ENCODE results near the gene TMEM108. TPM values are rescaled to one million over a fixed set of nuclear protein-coding genes. Genes with fewer than 3 reads are reported as not detected.

The TMEM108 gene
- total and polyA plus RNA-seq, 5 donors from 2014 or later: 0.11 TPM; not detected in 4

DNA sequence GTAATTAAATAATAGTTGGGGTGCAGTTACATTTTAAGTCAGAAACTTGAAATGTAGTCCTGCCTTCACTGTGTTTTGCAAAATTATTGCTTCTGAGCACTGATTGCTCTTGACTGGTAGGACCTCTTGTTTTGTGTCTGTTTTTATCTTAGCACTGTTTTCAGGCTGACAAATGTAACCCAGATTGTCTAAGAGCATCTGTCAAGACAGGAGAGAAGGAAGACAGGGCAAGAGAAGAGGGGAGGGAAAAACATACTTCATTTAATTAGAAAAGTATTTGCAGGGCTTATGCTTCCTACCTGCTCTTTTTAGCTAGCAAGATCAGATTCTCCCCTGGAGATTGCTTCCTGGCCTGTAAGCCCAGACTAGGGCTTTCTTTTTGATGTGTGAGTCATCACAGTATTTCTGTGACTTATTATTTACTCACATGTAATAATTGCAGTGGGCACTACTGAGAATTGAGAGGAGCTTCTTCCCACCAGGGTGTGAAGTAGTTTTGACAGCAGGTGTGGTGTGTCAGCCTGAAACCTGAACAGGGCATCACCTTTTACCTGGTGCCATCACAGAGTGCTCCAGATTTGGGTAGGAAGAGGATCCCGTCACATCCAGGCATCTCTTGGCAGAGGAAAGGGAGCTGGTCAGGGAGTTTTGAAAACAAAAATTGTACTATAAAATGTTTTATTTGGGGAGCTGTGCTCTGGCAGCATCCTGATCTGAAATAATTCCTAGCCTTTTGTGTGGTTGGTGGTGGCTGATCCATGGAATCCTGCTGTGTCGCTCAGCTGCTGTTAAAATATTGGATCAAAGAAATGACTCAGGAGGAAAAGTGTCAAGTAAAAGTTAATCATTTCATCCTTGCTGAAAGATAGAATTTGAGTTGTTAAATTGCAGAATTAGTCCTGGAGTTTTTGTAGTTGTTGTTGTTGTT, 98.2 kb downstream of the TMEM108 start:
- Mint-ChIP-seq H3K4me3 (no peak overlapping the region), H3K4me1 (no peaks in the 10 kb centered on the region), H3K36me3 (no peaks in the 10 kb centered on the region)

DNA sequence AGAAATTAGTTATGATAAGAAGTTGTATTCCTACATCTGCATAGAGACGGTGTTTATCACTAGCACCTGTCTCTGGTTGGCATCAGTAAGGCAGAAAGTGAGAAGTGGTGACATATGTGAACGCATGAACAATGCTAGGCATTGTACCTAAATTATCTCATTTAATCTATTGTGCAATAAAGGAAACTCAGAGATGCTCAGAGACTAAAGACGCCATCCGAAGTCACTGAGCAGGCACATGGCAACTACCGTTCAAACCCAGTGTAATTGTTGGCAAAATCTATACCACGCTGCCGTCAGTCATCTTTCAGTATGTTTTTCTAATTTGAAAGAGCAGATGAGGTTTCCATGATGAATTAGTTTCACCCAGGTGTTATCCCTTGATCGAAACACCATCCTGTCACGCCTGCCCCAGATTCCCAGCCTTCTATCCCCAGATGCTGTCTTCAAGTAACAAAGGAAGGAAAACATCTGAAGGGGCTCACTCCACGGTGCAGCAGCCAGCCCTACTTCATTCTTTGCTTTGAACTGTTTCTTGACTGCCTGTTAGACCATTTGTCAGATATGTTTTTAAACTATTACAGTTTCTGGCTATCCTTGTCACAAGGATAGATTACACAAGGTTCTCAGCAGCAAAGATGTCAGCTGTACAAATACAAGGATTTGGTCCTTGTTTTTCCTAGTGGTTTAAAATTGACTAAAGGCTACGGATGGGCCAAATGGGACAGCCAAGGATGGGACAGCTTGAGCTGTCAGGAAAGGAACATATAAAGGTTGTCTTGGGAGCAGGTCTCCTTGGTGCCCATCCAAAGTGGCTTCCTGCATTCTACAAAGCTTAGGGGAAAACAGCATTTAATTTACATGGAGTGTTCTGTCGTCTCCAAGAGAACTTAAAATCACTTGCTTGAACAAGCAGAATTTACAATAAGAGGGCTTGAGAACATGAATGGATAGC, 99.1 kb downstream of the TMEM108 start:
- Histone ChIP-seq H3K4me1 (ENCODE audit: control insufficient read depth, insufficient read depth, low read length, poor library complexity, severe bottlenecking) (no peaks in the 10 kb centered on the region), H3K36me3 (ENCODE audit: control insufficient read depth, insufficient read depth, low read length) (no peaks in the 10 kb centered on the region), H3K4me3 (ENCODE audit: low read depth, low read length) (no peak overlapping the region), H3K9me3 (ENCODE audit: control insufficient read depth in 2 of 2, low read length in 2 of 2) (no peaks in the 10 kb centered on the region), H3K27me3 (ENCODE audit: control insufficient read depth, insufficient read depth, low read length) (peaks cover 2% of the 10 kb centered on the region), H3K27ac (ENCODE audit: insufficient read depth, low read length, poor library complexity, severe bottlenecking) (no peak overlapping the region)
- no peaks in the 10 kb centered on the region for H3K27me3 Mint-ChIP-seq
- no peak overlapping the region for H3K4me3 Mint-ChIP-seq
- H3K4me1 Mint-ChIP-seq: no peaks in the 10 kb centered on the region
- no peaks in the 10 kb centered on the region for H3K36me3 Mint-ChIP-seq
- peaks cover 0 to 4% (median 0%) of the 10 kb centered on the region in 7 donors for H3K9me3 Mint-ChIP-seq
- DNase-seq (no peak), ATAC-seq (ENCODE audit: low read depth in 2 of 2) (no peak)
- no peak overlapping the region for H3K27ac Mint-ChIP-seq

More for the DNA sequence above, 98.2 kb downstream of the TMEM108 start:
- no peak for ATAC-seq (ENCODE audit: low read depth in 2 of 2)
- H3K4me1 ChIP-seq (ENCODE audit: control insufficient read depth, insufficient read depth, low read length, poor library complexity, severe bottlenecking): no peaks in the 10 kb centered on the region
- DNase-seq: no peak
- peaks cover 2% of the 10 kb centered on the region for H3K27me3 ChIP-seq (ENCODE audit: control insufficient read depth, insufficient read depth, low read length)
- H3K36me3 ChIP-seq (ENCODE audit: control insufficient read depth, insufficient read depth, low read length): no peaks in the 10 kb centered on the region
- no peaks in the 10 kb centered on the region for H3K27me3 Mint-ChIP-seq
- no peaks in the 10 kb centered on the region for H3K9me3 ChIP-seq (ENCODE audit: control insufficient read depth in 2 of 2, low read length in 2 of 2)
- H3K4me3 ChIP-seq (ENCODE audit: low read depth, low read length): no peak overlapping the region
- no peak overlapping the region for H3K27ac Mint-ChIP-seq
- H3K27ac ChIP-seq (ENCODE audit: insufficient read depth, low read length, poor library complexity, severe bottlenecking): no peak overlapping the region
- peaks cover 0 to 4% (median 0%) of the 10 kb centered on the region in 7 donors for H3K9me3 Mint-ChIP-seq

DNA sequence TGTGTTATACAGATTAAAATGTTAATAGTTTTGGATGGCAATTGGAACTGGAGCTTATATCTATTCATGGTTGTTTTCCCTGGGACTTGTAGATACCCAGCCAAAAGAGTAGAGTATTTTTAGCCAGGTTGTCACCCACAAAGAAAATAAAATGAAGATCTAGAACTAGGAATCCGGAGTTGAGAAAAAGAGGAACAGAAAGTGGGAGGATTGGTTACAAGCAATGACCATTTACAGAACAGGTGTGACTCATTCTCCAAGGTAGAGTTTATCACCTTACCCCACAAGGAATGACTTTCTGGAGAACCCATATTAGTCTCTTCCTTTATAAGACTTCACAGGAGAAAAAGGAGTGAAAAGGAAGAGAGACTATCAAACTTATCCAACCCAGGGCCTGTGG, 99.8 kb downstream of the TMEM108 start:
- H3K36me3 Mint-ChIP-seq: no peaks in the 10 kb centered on the region
- H3K4me3 Mint-ChIP-seq: no peak overlapping the region
- no peak overlapping the region for H3K27ac ChIP-seq (ENCODE audit: insufficient read depth, low read length, poor library complexity, severe bottlenecking)
- no peak overlapping the region for H3K27ac Mint-ChIP-seq
- H3K27me3 ChIP-seq (ENCODE audit: control insufficient read depth, insufficient read depth, low read length): peaks cover 2% of the 10 kb centered on the region
- ATAC-seq (ENCODE audit: low read depth in 2 of 2) (no peak), DNase-seq (no peak)
- H3K9me3 Mint-ChIP-seq: peaks cover 0 to 4% (median 0%) of the 10 kb centered on the region in 7 donors
- H3K4me1 Mint-ChIP-seq: no peaks in the 10 kb centered on the region
- H3K4me1 ChIP-seq (ENCODE audit: control insufficient read depth, insufficient read depth, low read length, poor library complexity, severe bottlenecking): no peaks in the 10 kb centered on the region
- H3K36me3 ChIP-seq (ENCODE audit: control insufficient read depth, insufficient read depth, low read length): no peaks in the 10 kb centered on the region
- no peak overlapping the region for H3K4me3 ChIP-seq (ENCODE audit: low read depth, low read length)
- no peaks in the 10 kb centered on the region for H3K27me3 Mint-ChIP-seq
- no peaks in the 10 kb centered on the region for H3K9me3 ChIP-seq (ENCODE audit: control insufficient read depth in 2 of 2, low read length in 2 of 2)

DNA sequence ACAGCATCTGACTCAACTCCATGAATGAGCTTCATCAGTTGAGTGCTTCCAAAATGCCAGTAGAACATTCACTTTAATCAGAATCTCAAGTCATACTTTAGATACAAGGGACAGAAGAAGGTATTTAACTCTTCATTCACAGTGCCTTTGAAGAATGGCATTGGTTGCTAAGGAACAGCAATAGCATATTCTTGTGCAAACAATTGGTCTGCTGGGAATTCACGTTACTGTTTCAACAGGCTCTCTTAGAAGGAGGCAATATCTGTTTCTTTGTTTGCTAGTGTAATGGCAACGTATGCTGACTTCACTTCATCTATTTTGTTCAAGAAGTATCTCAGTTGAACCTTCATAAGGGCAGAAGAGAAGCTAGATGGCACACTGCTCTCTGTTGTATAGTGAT, 113.9 kb downstream of the TMEM108 start:
- Mint-ChIP-seq H3K4me1 (no peaks in the 10 kb centered on the region), H3K36me3 (no peaks in the 10 kb centered on the region), H3K27me3 (peaks cover 5% of the 10 kb centered on the region), H3K9me3 (peaks cover 0 to 4% (median 3%) of the 10 kb centered on the region in 7 donors), H3K27ac (no peak overlapping the region), H3K4me3 (no peak overlapping the region)
- H3K27me3 ChIP-seq (ENCODE audit: control insufficient read depth, insufficient read depth, low read length): peaks cover 3% of the 10 kb centered on the region
- no peaks in the 10 kb centered on the region for H3K4me1 ChIP-seq (ENCODE audit: control insufficient read depth, insufficient read depth, low read length, poor library complexity, severe bottlenecking)
- peaks cover 0 to 2% of the 10 kb centered on the region in 2 experiments for H3K9me3 ChIP-seq (ENCODE audit: control insufficient read depth in 2 of 2, low read length in 2 of 2)
- no peaks in the 10 kb centered on the region for H3K36me3 ChIP-seq (ENCODE audit: control insufficient read depth, insufficient read depth, low read length)
- no peak overlapping the region for H3K27ac ChIP-seq (ENCODE audit: insufficient read depth, low read length, poor library complexity, severe bottlenecking)
- ATAC-seq (ENCODE audit: low read depth in 2 of 2) (no peak), DNase-seq (no peak)
- H3K4me3 ChIP-seq (ENCODE audit: low read depth, low read length): no peak overlapping the region

DNA sequence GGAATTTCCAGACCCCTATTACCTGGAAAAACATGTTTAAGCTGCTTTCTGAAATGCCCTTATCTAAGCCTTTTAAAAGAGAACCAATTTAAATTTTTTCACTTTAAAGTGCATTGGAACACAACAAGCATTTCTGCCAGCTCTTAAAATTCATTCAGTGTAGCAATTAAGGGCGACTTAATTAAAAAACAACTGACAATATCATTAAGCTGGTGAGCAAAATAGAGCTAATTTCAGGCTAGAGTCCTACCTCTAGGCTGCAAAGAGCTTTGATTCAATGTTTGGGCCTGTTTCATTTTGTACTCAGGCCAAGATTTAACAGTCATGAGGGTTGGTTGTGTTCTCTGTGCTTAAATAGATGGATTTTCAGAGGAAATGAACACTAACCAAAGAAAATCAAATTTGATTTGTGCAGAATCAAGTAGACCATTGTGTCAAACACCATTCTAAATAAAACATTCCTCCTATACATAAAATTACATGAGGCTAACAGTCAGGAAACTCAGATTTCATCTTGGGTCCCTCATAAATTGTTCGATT, 114.6 kb downstream of the TMEM108 start:
- DNase-seq (no peak), ATAC-seq (ENCODE audit: low read depth in 2 of 2) (no peak)
- H3K27ac ChIP-seq (ENCODE audit: insufficient read depth, low read length, poor library complexity, severe bottlenecking): no peak overlapping the region
- H3K9me3 Mint-ChIP-seq: peaks cover 0 to 4% (median 1%) of the 10 kb centered on the region in 7 donors
- no peak overlapping the region for H3K4me3 Mint-ChIP-seq
- H3K36me3 ChIP-seq (ENCODE audit: control insufficient read depth, insufficient read depth, low read length): no peaks in the 10 kb centered on the region
- H3K4me3 ChIP-seq (ENCODE audit: low read depth, low read length): no peak overlapping the region
- no peaks in the 10 kb centered on the region for H3K4me1 ChIP-seq (ENCODE audit: control insufficient read depth, insufficient read depth, low read length, poor library complexity, severe bottlenecking)
- no peaks in the 10 kb centered on the region for H3K4me1 Mint-ChIP-seq
- no peaks in the 10 kb centered on the region for H3K36me3 Mint-ChIP-seq
- no peaks in the 10 kb centered on the region for H3K9me3 ChIP-seq (ENCODE audit: control insufficient read depth in 2 of 2, low read length in 2 of 2)
- H3K27me3 ChIP-seq (ENCODE audit: control insufficient read depth, insufficient read depth, low read length): peaks cover 3% of the 10 kb centered on the region
- no peak overlapping the region for H3K27ac Mint-ChIP-seq
- H3K27me3 Mint-ChIP-seq: peaks cover 4% of the 10 kb centered on the region

- no peaks in the 10 kb centered on the region for H3K9me3 ChIP-seq (ENCODE audit: control insufficient read depth in 2 of 2, low read length in 2 of 2)
- H3K9me3 Mint-ChIP-seq: peaks cover 0 to 4% (median 1%) of the 10 kb centered on the region in 7 donors
These were observed 115.2 kb downstream of the TMEM108 start for GRCh38 chr3:133153382-133153781.

DNA sequence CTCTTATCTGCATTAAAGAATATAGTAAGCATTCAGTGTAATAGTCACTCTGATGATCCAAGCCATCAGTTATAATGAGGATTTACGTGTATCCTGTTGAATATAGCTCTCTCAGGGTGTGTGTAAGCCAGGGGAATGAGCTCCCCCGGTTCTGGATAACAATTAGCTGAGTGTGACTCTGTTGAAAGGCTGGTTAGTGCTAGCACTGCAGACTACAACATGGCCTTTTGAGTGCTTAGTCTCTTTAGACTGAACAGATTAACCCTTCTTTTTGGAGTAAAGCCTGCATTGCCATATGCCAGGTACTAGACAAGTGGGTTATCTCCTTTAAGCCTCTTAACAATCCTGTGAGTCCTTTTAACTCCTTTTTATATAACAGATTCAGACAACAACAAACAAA, 119.5 kb downstream of the TMEM108 start:
- H3K9me3 ChIP-seq (ENCODE audit: control insufficient read depth in 2 of 2, low read length in 2 of 2): no peaks in the 10 kb centered on the region
- H3K4me3 Mint-ChIP-seq: no peak overlapping the region
- H3K9me3 Mint-ChIP-seq: peaks cover 0 to 3% (median 0%) of the 10 kb centered on the region in 7 donors

More at GRCh38 chr3:133153382-133153781, 115.2 kb downstream of the TMEM108 start:
- no peaks in the 10 kb centered on the region for H3K4me1 ChIP-seq (ENCODE audit: control insufficient read depth, insufficient read depth, low read length, poor library complexity, severe bottlenecking)
- H3K27ac ChIP-seq (ENCODE audit: insufficient read depth, low read length, poor library complexity, severe bottlenecking): no peak overlapping the region
- no peak overlapping the region for H3K4me3 ChIP-seq (ENCODE audit: low read depth, low read length)
- H3K27me3 Mint-ChIP-seq: peaks cover 4% of the 10 kb centered on the region
- no peaks in the 10 kb centered on the region for H3K36me3 ChIP-seq (ENCODE audit: control insufficient read depth, insufficient read depth, low read length)
- ATAC-seq (ENCODE audit: low read depth in 2 of 2) (no peak), DNase-seq (no peak)
- peaks cover 3% of the 10 kb centered on the region for H3K27me3 ChIP-seq (ENCODE audit: control insufficient read depth, insufficient read depth, low read length)
- no peak overlapping the region for H3K4me3 Mint-ChIP-seq
- H3K36me3 Mint-ChIP-seq: no peaks in the 10 kb centered on the region
- no peaks in the 10 kb centered on the region for H3K4me1 Mint-ChIP-seq
- no peak overlapping the region for H3K27ac Mint-ChIP-seq

More for the DNA sequence above, 119.5 kb downstream of the TMEM108 start:
- H3K27ac Mint-ChIP-seq: no peak overlapping the region
- Histone ChIP-seq H3K27me3 (ENCODE audit: control insufficient read depth, insufficient read depth, low read length) (peaks cover 7% of the 10 kb centered on the region), H3K4me1 (ENCODE audit: control insufficient read depth, insufficient read depth, low read length, poor library complexity, severe bottlenecking) (no peaks in the 10 kb centered on the region), H3K4me3 (ENCODE audit: low read depth, low read length) (no peak overlapping the region), H3K36me3 (ENCODE audit: control insufficient read depth, insufficient read depth, low read length) (no peaks in the 10 kb centered on the region), H3K27ac (ENCODE audit: insufficient read depth, low read length, poor library complexity, severe bottlenecking) (no peak overlapping the region)
- no peak for DNase-seq
- ATAC-seq (ENCODE audit: low read depth in 2 of 2): no peak
- no peaks in the 10 kb centered on the region for H3K36me3 Mint-ChIP-seq
- H3K4me1 Mint-ChIP-seq: no peaks in the 10 kb centered on the region
- H3K27me3 Mint-ChIP-seq: no peaks in the 10 kb centered on the region

All from CD4-positive, CD25-positive, alpha-beta regulatory T cell (primary cell).